Duodenal mucosa (tissue), 2 donors: Measurements from ENCODE around the gene MACF1.

Experiments used
- H3K27ac ChIP-seq: one replicate; pipeline ENCODE4 v1.7.0; 2013; ENCODE audit warnings: low read depth, low read length
- H3K27me3 ChIP-seq, 2 donors: one replicate each; pipeline ENCODE4 v1.7.0; 2013; ENCODE audit warnings: low read length in 2 of 2, control low read depth in 1 of 2; ENCODE audit not compliant: insufficient read depth in 2 of 2, control insufficient read depth in 1 of 2
- H3K36me3 ChIP-seq, 2 donors: one replicate each; pipeline ENCODE4 v1.7.0; 2013; ENCODE audit warnings: low read length in 2 of 2, control low read depth in 1 of 2; ENCODE audit not compliant: insufficient read depth in 2 of 2, control insufficient read depth in 1 of 2
- H3K4me1 ChIP-seq, 2 donors: one replicate each; pipeline ENCODE4 v1.7.0; 2013; ENCODE audit warnings: low read length in 2 of 2, control low read depth in 1 of 2; ENCODE audit not compliant: insufficient read depth in 2 of 2, control insufficient read depth in 1 of 2
- H3K4me3 ChIP-seq, 2 donors: one replicate each; pipeline ENCODE4 v1.7.0; 2013; ENCODE audit warnings: low read length in 2 of 2, low read depth in 1 of 2
- H3K9ac ChIP-seq, 2 donors: one replicate each; pipeline ENCODE4 v1.7.0; 2013; ENCODE audit warnings: low read length in 2 of 2, low read depth in 1 of 2
- H3K9me3 ChIP-seq, 2 donors: one replicate each; pipeline ENCODE4 v1.7.0; 2013; ENCODE audit warnings: low read length in 2 of 2, control low read depth in 1 of 2; ENCODE audit not compliant: control insufficient read depth in 1 of 2

The MACF1 gene

GRCh38 chr1:39236971-39237370 lies 32.5 kb downstream of the MACF1 start:
- no peak overlapping the region for H3K9ac ChIP-seq
- peaks cover 0 to 10% of the 10 kb centered on the region in 2 donors for H3K36me3 ChIP-seq
- H3K4me1 ChIP-seq = peaks cover 0 to 6% of the 10 kb centered on the region in 2 donors
- H3K27ac ChIP-seq = no peak overlapping the region
- H3K4me3 ChIP-seq = no peak overlapping the region
- H3K9me3 ChIP-seq = no peaks in the 10 kb centered on the region
- no peaks in the 10 kb centered on the region for H3K27me3 ChIP-seq

DNA sequence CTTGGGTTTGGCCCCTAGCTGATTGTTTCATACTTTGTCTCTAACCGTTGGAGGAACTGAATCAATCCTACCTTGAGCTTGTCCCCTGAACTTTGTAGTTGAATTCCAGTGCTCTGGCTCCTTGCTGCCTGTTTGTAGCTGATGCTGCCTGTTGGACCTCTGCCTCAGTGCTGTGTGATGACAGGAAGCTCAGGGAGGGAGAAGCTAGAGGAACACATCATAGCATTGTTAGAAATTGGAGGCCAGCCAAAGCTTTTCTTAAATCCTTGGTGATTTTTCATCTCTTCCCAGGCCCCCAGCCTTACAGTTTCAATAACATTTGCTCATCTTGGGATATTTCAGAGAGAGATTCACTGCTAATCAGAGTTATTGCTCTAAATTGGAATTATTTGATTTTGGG lies 34.0 kb downstream of the MACF1 start:
- no peaks in the 10 kb centered on the region for H3K36me3 ChIP-seq
- no peak overlapping the region for H3K9ac ChIP-seq
- no peak overlapping the region for H3K4me3 ChIP-seq
- H3K9me3 ChIP-seq = no peaks in the 10 kb centered on the region
- no peak overlapping the region for H3K27ac ChIP-seq
- H3K4me1 ChIP-seq = peaks cover 0 to 6% of the 10 kb centered on the region in 2 donors
- H3K27me3 ChIP-seq = no peaks in the 10 kb centered on the region

DNA sequence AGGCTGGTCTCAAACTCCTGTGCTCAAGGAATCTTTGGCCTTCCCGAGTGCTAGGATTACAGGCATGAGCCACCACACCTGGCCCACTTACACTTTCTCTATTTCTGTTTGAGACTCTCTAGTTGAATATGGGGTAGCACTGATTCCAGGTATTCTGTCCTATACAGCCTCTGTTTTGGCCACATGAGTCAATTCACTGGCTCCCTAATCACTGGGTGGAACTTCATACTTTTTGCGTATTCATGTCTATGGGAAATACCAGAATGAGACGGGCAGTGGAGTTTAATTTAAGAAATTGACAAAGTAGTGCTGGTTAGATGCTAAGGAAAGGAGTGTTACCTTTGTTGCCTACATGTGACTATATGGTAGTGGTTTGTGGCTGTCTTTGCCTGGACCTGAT lies 35.5 kb downstream of the MACF1 start:
- H3K4me1 ChIP-seq = peaks cover 0 to 6% of the 10 kb centered on the region in 2 donors
- no peaks in the 10 kb centered on the region for H3K36me3 ChIP-seq
- no peaks in the 10 kb centered on the region for H3K9me3 ChIP-seq
- H3K9ac ChIP-seq = no peak overlapping the region
- no peak overlapping the region for H3K27ac ChIP-seq
- H3K27me3 ChIP-seq = no peaks in the 10 kb centered on the region
- no peak overlapping the region for H3K4me3 ChIP-seq

- no peaks in the 10 kb centered on the region for H3K27me3 ChIP-seq
- H3K9me3 ChIP-seq = no peaks in the 10 kb centered on the region
- no peak overlapping the region for H3K27ac ChIP-seq
- H3K4me1 ChIP-seq = peaks cover 0 to 3% of the 10 kb centered on the region in 2 donors
- H3K9ac ChIP-seq = no peak overlapping the region
- H3K4me3 ChIP-seq = no peak overlapping the region
- H3K36me3 ChIP-seq = no peaks in the 10 kb centered on the region
These were observed 38.8 kb downstream of the MACF1 start for GRCh38 chr1:39243302-39243701.

DNA sequence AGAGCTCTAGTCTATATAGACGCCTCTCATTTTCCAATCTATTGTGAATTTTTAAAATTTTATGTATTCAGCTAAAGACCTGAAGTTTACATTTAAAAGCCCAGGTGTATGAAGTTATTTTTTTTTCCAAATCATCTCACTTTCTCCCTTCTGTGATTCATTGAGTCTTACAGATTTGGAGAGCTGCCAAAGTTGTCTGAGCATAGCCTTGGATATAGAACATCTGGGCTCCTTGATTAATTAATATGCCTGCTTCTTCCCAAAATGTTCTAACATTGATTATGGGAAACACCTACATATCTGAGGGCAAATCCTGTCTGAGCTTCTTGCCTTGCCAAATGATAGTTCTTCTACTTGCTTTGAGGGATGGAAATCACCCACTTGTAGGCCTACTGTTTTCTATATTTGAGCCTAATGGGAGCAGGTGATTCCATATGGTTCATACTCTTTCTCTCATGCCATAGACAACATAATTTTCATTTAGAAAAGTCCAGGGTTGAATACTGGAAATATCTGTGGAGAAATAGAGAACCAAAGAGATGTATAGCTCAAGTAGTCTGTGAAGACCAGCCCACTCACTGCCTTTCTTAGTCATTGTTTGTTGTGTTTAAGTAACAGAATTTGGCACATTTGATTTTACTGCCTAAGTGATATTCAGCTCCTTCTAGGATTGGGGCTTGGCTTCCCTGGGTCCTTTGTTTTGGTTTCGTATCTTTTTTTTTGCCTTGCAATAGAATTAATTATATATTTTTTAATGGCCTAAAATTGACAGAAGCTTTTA lies 46.2 kb downstream of the MACF1 start:
- no peak overlapping the region for H3K9ac ChIP-seq
- H3K27ac ChIP-seq = no peak overlapping the region
- no peaks in the 10 kb centered on the region for H3K27me3 ChIP-seq
- H3K9me3 ChIP-seq = no peaks in the 10 kb centered on the region
- H3K4me3 ChIP-seq = no peak overlapping the region
- H3K4me1 ChIP-seq = no peaks in the 10 kb centered on the region
- peaks cover 6 to 9% of the 10 kb centered on the region in 2 donors for H3K36me3 ChIP-seq

GRCh38 chr1:39255222-39255621 lies 50.7 kb downstream of the MACF1 start:
- Histone ChIP-seq H3K4me3 (no peak overlapping the region), H3K4me1 (no peaks in the 10 kb centered on the region), H3K27ac (no peak overlapping the region), H3K9ac (no peak overlapping the region), H3K36me3 (peaks cover 15 to 28% of the 10 kb centered on the region in 2 donors), H3K9me3 (no peaks in the 10 kb centered on the region), H3K27me3 (no peaks in the 10 kb centered on the region)

- Histone ChIP-seq H3K4me3 (no peak overlapping the region), H3K36me3 (peaks cover 15 to 28% of the 10 kb centered on the region in 2 donors), H3K9ac (no peak overlapping the region), H3K27me3 (no peaks in the 10 kb centered on the region), H3K9me3 (no peaks in the 10 kb centered on the region), H3K27ac (no peak overlapping the region), H3K4me1 (peaks cover 0 to 3% of the 10 kb centered on the region in 2 donors)
These were observed 53.8 kb downstream of the MACF1 start for GRCh38 chr1:39258146-39258924.

GRCh38 chr1:39258925-39259244 lies 54.4 kb downstream of the MACF1 start:
- H3K36me3 ChIP-seq = peaks cover 15 to 28% of the 10 kb centered on the region in 2 donors
- peaks cover 0 to 3% of the 10 kb centered on the region in 2 donors for H3K4me1 ChIP-seq
- H3K4me3 ChIP-seq = no peak overlapping the region
- no peaks in the 10 kb centered on the region for H3K27me3 ChIP-seq
- no peak overlapping the region for H3K9ac ChIP-seq
- no peaks in the 10 kb centered on the region for H3K9me3 ChIP-seq
- no peak overlapping the region for H3K27ac ChIP-seq

- peaks cover 0 to 3% of the 10 kb centered on the region in 2 donors for H3K4me1 ChIP-seq
- H3K9me3 ChIP-seq = no peaks in the 10 kb centered on the region
- peaks cover 9 to 12% of the 10 kb centered on the region in 2 donors for H3K36me3 ChIP-seq
- no peaks in the 10 kb centered on the region for H3K27me3 ChIP-seq
- no peak overlapping the region for H3K27ac ChIP-seq
- H3K4me3 ChIP-seq = no peak overlapping the region
- H3K9ac ChIP-seq = no peak overlapping the region
These were observed 57.3 kb downstream of the MACF1 start for GRCh38 chr1:39261712-39262221.

DNA sequence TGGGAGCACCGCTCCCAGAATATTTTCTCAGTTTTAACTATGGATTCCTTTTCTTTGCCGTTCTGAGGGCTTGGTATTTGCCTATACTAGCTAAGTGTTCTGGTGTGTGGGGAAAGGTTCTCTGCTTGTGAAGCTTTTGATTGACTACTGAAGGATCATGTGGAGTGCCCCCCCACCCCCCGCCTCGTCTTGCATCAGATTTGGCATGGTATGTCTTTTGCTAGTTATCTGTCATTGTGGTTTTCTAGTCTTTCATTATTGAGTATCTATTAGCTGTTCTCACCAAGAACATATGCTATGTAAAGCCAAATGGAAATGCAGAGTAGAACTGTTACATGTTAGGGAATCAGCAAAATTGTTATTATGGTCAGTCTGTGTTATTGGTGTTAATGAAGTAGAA lies 58.3 kb downstream of the MACF1 start:
- no peak overlapping the region for H3K4me3 ChIP-seq
- H3K4me1 ChIP-seq = peaks cover 0 to 3% of the 10 kb centered on the region in 2 donors
- no peak overlapping the region for H3K9ac ChIP-seq
- H3K36me3 ChIP-seq = peaks cover 8% of the 10 kb centered on the region in 2 donors
- no peaks in the 10 kb centered on the region for H3K27me3 ChIP-seq
- H3K9me3 ChIP-seq = no peaks in the 10 kb centered on the region
- no peak overlapping the region for H3K27ac ChIP-seq
